GM19193 (cell line): ENCODE results near the gene ZBTB20.

Experiments
- POLR2A ChIP-seq: IDR thresholded peaks from 4 replicates; pipeline ENCODE4 v1.6.1; 2011; ENCODE audit not compliant: insufficient read depth, insufficient read length; ENCODE audit errors: extremely low read depth

ZBTB20 gene

GRCh38 chr3:114743746-114744485 is 403.2 kb downstream of the ZBTB20 start:
- no peak for TF ChIP-seq POLR2A

- TF ChIP-seq POLR2A, result no peak
Measured at GRCh38 chr3:114741066-114741465, 406.0 kb downstream of the ZBTB20 start.

DNA sequence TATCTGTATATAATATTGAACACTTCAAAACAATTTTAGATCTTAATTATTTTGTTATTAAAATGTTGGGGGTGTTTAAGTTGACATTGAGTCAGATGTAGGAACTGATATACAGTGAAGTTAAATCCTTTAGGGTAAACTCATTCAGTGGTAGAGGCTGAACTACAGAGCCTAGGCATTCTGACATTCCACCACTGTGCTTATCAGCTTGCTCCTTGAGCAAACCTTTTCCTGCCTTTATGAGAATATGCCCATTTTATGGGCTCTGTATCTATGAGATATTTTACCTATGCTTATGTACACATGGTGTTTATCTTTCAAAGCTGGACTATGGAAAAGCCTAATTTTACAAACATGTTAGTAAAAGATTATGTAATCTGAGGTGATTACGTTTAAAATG is 407.5 kb downstream of the ZBTB20 start:
- TF ChIP-seq POLR2A, result no peak

DNA sequence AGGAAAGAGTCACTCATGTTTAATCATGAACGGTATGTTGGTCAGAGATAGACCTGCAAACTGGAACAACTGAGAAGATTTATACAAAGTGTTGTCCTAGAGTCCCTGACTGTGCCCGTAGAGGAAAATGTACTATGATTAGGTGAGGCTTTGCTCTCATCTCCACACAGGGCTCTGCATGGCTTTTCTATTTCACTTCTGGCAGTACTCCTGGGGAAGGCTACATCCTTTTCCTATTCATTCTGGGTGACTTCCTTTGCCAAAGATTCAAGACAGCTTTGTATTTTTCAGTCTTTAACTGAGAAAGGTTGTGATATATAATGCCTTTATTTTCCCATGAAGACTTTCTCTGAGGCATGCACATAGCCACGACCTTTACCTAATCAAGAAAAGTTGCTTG is 414.7 kb downstream of the ZBTB20 start:
- no peak for TF ChIP-seq POLR2A

GRCh38 chr3:114730397-114730796 is 416.7 kb downstream of the ZBTB20 start:
- TF ChIP-seq POLR2A, result no peak

DNA sequence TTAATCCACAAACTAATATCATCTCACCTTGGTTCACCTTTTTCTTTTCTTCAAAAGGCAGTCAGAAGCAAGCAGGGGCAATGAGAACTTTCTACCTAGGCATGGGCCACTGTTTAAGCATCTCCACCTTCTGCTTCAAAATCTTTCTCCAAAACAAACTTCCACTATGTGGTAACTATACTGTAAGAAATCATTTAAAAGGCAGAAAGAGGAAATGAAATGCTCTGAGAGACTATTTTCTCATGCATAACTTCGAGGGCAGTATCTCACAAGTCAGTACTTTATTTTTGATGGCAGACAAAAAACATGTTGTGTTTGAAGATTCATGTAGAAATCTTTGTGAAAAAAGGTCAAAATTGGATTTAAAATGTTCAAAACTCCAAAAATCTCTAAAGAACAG is 419.7 kb downstream of the ZBTB20 start:
- no peak for TF ChIP-seq POLR2A

- no peak for TF ChIP-seq POLR2A
Measured at GRCh38 chr3:114725966-114726365, 421.1 kb downstream of the ZBTB20 start.

DNA sequence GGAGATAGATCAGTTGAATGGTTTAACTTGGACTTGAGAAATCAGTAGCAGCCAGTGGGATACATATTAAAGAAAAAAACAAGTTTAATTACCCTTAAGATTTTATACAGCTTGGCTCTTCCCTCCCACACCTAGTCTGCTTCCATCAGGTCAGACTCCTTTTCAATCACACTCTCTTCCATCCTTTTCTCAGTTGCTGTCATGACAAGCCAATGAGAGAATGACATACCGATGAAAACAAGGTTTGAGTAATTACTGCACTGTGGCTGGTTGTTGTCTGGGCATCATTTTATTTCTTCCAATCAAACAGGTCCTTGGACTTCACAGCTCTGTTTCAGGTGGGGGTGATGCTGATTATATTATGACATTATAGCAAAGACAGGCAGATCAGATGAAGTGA is 424.6 kb downstream of the ZBTB20 start:
- TF ChIP-seq POLR2A, result no peak

DNA sequence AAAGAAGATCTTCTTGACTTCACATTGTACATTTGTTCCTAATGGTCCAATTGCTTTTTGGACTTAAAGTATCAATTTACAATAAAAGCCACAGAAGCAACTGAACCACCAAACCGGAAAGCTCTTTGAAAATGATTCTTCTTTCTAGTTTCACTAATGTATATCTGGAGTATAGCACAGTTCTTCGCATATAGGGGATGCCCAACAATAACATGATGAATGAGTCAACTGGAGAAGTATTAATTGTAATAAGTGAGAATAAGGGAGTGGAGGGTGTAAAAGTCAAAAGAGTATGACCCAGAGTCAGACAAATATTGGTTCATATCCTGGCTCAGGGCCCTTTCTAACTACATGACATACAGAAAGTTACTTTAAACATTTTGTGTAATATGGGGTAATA is 425.2 kb downstream of the ZBTB20 start:
- TF ChIP-seq POLR2A, result no peak

GRCh38 chr3:114721209-114721608 is 425.9 kb downstream of the ZBTB20 start:
- TF ChIP-seq POLR2A, result no peak

GRCh38 chr3:114718898-114719210 is 428.2 kb downstream of the ZBTB20 start:
- no peak for TF ChIP-seq POLR2A

- TF ChIP-seq POLR2A, result no peak
Measured at GRCh38 chr3:114718071-114718897, 428.8 kb downstream of the ZBTB20 start.

- TF ChIP-seq POLR2A, result no peak
Measured at GRCh38 chr3:114716916-114717315, 430.2 kb downstream of the ZBTB20 start.

- TF ChIP-seq POLR2A, result no peak
Measured at GRCh38 chr3:114716126-114716525, 431.0 kb downstream of the ZBTB20 start.

- TF ChIP-seq POLR2A, result no peak
Measured at GRCh38 chr3:114714957-114715460, 432.1 kb downstream of the ZBTB20 start.

DNA sequence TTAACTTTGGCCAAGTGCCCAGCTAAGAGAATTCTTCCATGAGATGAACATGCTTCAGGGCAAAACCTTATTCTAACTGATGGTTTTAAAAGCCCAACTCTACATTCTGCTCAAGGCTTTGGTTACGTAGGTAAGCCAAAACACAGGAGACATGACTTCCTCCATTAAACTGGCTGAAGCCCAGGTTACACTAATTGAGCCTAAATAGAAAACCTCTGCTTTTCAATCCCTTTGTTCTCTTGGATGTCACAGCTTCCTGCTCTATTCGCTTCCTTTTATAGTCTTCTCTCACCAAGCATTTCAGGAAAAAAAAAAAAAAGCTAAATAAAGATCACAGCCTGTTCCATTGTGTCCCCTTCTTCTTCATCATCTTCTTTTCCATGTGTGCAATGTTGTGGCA is 432.9 kb downstream of the ZBTB20 start:
- TF ChIP-seq POLR2A, result no peak
